NCI-H2107 treated with DMSO at 0.1 percent for 48 hours (cell line): ENCODE data around the gene SLC25A45.

Experiments used
- DNase-seq: peaks from one replicate; lab custom pipeline; 2025; ENCODE audit not compliant: unreplicated experiment; lab: John Stamatoyannopoulos, UW

Gene SLC25A45

DNA sequence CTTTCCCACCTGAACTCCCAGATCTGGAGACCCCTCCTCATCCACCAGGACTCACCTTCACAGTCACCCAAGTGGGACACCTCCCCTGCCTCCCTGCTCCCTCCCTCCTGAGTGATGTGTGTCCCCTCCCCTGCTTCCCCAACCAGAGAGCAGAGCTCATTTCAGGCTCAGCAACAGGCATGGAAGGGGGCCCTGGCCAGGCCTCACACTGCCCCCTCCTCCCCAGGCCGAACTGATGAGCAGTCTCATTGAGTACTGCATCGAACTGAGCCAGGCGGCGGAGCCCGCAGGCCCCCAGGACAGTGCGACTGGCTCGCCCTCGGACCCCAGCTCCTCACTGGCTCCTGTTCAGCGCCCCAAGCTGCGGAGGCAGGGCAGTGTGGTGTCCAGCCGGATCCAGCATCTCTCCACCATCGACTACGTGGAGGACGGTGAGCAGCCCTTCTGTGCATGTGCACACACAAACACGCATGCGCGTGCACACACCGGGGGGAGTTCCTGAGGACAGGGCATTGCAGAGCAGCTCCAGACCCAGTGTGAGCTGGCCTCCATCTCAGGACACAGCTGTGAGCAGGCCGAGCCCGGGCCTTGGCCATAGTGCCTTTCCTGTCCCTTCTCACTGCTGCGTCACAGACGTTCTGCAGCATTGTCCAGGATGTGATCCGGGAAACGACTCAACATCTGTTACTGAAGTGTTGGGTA lies 22.3 kb upstream of the SLC25A45 start:
- DNase-seq = no peak

DNA sequence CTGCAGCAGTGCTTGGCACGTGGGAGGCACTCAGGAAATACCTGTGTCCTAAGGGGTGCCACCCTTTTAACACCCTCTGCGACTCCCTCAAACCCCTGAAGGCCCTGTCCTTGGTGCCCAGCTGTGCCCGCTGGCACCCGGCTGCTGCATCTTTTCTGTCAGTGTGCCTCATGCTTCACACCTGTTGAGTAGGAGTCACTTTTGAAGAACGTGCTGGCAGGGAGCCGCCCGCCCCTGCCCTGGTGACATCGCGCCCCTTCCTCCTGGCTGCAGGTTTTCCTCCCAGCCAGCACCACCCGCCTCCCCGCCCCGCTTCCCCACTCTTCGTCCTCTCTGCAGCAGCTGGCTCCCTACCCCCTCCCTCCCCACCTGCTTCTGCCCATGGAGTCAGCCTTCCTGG lies 21.8 kb upstream of the SLC25A45 start:
- peak; percentile 38 for DNase-seq

DNA sequence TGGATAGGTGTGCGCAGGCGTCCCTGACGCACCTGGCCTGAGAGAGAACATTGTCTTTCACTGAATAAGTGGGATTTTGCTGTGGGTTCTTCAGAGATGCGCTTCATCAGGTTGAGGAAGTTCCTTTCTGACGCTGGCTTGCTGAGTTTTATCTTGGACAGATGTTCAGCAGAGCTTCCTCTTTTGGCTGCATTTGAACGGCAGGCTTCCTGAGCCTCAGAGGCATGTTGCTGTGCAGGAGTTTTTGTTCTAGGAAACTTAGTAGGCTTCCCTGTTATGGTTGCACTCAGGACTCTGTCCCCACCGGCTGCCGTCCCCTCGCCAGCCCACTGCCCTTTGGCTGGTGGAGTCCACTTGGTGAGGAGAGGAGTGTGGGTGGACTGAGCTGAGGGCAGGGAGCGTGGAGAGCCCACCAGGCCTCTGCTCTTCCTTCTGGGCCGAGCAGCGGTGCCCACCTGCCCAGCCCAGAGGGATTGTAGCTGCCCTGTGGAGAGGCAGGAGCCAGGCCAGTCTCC lies 21.2 kb upstream of the SLC25A45 start:
- DNase-seq = no peak

DNA sequence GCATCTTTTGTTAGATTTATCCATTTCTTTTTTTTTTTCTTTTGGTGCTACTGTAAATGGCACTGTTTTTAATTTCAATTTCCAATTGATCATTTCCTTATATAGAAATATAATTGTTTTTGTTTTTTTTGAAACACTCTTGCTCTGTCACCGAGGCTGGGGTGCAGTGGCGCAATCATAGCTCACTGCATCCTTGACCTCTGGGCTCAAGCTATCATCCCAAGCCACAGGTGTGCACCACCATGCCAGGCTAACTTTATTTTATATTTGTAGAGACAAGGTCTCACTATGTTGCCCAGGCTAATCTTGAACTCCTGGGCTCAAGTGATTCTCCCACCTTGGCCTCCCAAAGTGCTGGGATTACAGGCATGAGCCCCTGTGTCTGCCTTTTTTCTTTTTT lies 20.3 kb upstream of the SLC25A45 start:
- DNase-seq = no peak

DNA sequence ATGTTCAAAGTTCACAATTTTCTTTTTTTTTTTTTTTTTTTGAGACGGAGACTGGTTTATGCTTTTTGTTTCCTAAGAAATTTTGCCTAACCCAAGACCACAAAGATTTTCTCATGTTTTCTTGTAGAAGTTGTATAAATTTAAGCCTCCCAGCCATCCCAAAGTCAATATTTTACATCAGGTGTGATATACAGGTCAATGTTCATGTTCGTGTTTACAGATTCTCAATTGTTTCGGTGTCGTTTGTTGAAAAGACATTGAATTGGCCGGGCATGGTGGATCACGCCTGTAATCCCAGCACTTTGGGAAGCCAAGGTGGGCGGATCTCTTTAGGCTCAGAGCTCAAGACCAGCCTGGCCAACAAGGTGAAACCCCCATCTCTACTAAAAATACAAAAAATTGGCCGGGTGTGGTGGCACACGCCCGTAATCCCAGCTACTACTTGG lies 19.4 kb upstream of the SLC25A45 start:
- DNase-seq = no peak

DNA sequence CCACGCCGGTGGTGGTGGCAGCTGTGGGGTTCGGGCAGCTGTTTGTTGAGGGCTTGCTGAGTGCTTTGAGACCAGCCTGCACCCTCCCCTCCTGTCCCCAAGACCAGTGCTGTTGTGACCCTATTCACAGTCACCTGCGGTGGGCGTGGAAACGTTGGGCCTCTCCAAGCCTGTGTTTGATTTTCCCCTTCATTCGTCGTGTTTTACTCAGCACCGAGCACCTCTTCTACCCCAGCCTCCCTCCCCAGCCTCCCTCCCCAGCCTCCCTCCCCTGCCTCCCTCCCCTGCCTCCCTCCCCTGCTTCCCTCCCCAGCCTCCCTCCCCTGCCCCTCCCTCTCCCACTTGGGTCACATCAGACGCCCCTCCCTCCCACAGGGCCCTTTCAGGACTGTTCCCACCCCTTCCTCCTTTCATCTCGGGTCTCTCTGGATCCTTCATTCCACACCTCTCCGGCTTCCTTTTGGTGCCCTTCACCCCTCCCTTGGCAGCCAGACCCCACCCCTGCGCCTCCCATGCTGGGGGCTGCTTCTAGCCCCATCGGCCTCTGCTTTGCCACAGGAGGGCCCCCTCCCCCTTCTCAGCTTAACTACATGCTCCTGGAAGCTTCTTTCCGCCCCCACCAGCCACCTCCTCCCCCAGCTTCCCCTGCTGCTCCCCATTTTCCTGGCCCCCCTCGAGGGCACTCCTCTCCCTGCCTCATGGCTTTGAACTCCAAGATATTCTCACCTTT lies 18.8 kb upstream of the SLC25A45 start:
- no peak for DNase-seq

DNA sequence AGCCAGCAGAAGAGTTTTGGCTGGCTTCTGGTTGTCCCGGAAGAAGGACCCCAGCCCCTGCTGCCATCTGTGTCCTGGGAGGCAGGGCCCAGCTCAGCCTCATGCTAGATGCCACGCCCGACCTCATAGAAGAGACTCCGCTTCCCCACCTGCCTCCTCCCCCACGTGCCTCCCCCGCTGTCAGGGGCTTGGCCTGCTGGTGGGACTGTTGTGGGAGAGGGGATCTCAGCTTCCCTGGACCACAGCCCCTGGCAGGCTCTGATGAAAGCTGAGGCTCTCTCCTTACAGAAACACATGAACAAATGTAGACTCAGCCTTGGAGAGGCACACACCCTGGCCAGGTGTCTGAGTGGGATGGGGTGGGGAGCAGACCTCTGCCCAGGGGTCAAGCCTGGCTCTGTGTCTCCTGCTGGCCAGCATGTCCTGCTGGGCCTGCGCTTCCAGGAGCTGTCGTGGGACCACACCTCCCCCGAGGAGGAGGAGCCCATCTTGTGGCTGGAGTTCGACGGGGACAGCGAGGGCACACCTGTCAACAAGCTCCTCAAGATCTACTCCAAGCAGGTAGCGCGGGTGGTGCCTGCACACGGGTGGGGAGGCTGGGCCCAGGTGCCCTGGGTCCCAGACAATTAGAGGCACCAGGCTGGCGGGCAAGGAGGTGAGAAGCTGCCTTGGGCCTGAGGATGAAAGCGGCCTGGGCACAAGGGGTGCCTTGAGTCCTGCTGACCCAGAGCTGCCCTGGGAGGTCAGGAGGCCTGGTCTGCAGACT lies 18.0 kb upstream of the SLC25A45 start:
- DNase-seq = no peak

DNA sequence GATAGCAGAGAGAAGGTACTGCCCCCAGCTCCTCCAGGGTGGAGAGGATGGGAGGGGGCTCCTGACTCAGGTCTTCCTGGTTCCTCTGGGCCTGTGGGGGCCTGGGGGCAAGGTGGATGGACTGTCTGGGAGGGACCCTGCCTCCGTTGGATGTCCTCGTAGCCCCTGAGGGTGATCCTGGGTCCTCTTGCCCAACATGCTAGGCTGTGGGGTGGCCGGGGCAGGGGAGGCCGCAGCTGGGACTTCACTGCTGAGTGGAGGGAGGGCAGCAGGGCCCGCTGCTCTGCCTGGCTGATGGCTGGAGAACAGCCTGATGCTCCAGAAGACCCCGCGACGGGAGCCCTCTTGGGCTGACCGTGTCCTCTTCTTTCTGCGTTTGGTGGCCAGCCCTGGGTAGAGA lies 17.4 kb upstream of the SLC25A45 start:
- no peak for DNase-seq

DNA sequence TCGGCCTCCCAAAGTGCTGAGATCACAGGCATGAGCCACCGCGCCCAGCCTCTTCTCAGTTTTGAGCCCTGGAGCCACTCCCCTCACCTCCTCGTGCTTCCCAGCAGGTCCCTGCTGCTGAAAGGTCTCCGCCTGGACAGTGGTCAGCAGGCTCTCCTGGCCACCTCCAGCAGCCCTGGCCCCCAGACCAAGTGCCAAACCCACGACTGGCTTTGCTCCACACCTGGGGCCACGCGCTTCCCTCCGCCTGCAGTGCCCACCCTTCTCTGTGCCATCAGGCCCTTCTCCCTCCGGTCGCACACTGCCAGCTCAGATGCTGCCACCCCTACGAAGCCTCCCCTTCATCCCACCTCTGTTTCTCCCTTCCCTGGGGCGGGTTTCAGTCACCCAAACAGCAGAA lies 16.8 kb upstream of the SLC25A45 start:
- DNase-seq = no peak

DNA sequence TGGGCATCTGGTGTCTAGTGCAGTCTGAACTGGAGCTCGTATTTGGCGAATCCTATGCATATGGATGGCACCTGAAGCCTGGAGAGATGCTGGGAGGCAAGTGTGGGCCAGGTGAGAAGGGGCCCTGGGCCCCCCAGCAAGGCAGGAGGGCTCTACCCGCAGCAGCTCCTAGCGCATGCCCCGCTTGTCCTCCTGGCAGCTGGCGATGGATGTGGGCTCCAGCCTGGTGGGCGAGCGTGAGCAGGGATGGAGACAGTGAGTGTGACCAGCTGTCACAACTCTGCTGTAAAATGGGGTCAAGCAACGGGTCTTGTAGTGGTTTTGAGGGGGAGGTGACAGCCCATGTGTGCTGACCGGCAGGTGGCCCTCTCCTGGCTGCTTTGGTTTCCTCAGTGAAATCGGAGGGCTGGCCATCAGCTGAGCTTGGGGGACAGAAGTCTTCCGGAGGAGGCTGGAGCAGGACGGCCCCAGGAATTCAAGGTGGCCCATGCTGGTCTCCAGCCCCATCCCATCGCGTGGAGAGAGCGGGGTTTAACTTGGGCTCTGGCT lies 16.0 kb upstream of the SLC25A45 start:
- no peak for DNase-seq

DNA sequence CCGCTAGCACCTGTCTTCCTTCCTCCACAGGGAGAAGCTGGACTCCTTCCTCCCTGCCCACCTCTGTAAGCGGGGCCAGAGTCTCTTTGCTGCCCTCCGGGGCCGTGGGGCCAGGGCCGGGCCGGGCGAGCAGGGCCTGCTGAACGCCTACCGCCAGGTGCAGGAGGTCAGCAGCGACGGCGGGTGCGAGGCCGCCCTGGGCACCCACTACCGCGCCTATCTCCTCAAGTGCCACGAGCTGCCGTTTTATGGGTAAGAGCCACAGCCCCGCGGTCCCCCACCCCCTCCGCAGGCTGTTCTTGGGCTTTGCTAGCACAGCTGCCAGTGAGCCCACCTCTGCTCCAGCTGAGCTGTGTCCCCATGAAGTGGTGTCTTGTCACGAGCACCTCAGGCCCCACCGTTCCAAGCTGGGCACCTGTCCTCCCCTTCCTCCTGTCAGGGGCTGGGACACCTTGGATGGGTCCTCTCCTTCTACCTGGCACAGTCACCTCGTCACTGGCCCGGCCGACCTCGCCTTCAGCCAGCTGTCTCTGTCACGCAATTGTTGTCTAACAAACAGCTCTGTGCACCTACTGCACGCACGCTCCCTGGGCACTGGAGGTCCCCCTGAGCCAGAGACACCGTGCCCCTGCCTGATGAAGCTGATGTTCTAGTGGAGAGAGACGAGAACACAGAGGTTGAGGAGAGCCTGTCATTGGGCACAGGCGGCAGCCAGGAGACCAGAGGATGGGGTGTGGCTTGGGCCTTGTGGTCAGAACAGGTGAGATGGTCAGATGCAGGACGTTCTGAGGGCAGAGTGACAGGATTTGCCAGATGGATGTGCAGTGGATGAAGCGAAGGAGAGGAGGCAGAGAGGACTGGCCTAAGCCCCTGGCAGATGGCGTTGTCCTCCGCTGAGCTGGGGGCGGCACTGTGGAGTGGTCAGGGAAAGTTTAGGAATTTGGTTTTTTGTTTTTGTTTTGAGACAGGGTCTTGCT lies 14.6 kb upstream of the SLC25A45 start:
- no peak for DNase-seq

DNA sequence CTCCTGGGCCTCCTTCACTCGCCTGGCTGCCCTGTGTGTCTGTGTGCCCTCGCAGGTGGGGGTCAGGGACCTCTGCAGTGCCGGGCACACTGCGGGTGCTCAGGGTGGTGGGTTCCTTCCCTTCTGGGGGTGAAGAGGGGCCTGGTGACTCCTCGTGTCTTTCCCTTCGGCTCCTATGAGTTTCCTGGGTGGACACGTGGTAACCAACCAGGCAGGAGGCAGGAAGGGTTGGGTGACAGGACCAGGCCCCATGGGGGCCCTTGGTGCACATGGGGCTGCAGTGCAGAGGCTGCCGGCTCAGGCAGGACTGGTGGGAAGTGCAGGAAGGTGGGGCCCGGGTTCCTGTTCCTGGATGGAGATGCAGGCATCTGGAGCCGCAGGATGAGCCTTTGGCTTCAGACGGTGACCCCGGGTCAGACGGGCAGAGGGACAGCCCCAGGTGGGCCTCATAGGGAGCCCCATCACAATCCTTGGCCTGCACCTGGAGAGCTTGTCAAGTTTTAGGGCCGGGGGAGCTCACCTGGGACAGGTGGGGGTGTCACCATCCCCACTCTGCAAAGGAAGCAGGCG lies 13.6 kb upstream of the SLC25A45 start:
- DNase-seq = no peak

DNA sequence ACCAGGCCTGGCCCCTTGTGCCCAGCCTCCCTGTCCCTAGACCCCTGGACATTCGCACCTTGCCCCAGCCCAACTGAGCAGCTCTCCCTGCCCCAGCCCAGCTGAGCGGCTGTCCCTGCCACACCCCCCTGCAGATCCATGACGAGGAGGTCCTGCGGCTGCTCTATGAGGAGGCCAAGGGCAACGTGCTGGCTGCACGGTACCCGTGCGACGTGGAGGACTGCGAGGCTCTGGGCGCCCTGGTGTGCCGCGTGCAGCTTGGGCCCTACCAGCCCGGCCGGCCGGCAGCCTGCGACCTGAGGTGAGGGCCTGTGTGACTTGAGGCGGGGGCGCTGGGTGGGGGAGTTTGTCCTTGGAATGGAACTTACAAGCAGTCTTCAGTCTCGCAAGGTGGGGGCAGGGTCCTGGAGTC lies 11.7 kb upstream of the SLC25A45 start:
- no peak for DNase-seq

DNA sequence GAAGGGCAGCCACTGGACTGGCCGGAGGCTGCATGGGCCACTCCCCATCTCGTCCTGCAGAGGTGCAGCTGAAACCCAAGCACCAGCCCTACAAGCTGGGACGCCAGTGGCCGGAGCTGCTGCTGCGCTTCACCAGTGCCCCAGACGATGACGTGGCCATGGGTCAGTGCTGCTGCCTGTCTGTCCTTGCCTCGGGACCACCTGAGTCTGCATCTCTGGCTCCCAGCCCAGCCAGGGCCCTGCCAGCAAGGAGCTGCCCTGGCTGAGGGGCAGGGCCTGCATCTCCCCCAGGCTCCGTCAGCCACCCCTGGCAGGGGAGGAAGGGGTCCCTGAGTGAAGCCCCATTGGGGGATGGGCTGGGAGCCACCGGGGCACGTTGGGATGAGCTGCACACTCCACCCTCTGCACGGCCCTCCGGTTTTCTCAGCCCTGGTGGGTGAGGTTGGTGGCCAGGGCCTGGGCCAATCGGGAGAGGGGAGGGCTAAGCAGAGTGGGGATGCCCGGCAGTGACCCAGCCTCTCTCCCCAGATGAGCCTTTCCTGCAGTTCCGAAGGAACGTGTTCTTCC lies 11.2 kb upstream of the SLC25A45 start:
- no peak for DNase-seq

DNA sequence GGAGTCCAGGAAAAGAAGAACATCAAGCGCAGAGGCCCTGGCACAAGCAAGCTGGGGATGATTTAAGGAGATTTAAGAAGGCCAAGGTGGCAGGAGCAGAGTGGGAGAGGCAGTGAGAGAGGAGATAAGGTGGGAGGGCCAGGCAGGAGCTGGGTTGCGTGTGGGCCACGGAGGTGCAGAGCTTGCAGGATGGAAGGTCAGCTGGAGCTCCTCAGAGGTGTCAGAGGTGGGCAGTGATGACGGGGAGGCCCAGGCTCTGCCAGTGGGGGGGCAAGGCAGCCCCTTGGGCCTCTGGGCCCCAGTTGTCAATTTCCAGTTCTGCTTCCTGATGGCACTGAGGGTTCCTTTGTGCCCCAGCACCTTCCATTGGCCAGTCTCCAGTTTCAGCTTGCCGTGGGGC lies 10.5 kb upstream of the SLC25A45 start:
- no peak for DNase-seq

DNA sequence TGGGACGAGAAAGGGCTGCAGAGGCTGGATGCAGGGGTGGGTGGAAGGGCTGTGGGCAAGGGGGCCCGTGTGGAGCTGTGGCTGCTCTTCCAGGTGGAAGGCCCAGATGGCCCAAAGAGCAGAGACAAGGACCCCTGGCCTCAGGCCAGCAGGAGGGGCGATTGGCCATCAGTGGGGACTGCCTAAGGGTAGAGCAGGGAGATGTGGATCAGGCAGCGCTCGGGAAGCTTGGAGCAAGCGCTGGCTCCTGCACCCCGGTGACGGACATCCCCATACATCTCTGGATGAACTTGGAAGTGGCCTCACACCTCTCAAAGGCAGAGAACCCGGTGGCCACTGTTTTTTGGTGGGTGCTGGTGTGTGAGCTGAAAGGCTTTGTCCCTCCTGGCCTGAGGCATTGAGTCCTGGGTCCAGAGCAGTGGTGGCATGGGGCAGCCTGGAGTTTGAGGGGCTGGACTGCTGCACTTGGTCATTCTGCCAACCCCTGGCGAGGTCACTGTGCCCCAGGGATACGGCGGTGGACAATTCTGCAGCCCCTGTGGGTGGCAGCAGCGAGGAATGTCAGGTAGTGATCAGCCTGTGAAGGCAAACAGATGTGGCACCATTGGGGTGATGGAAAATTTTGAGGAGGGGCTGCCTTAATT lies 9.9 kb upstream of the SLC25A45 start:
- DNase-seq = no peak

DNA sequence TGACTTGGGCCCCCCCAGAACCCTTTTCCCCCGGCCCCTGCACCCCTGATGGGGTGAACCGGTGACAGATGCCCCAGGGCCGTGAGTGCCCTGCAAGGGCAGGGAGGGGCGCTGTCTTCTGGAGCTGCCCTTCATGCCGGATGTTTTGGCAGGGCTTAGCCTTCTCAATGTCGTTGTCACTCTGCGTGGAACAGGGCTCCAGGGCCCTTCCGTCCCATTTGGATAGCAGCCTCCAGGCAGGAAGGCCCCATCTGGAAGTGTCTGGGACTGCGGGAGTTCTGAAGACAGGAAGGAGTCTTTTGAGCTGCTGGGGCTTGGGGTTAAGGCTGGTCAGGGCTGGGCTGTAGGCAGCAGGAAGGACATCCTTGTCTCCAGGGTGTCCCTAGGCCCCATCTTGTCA lies 8.6 kb upstream of the SLC25A45 start:
- no peak for DNase-seq

DNA sequence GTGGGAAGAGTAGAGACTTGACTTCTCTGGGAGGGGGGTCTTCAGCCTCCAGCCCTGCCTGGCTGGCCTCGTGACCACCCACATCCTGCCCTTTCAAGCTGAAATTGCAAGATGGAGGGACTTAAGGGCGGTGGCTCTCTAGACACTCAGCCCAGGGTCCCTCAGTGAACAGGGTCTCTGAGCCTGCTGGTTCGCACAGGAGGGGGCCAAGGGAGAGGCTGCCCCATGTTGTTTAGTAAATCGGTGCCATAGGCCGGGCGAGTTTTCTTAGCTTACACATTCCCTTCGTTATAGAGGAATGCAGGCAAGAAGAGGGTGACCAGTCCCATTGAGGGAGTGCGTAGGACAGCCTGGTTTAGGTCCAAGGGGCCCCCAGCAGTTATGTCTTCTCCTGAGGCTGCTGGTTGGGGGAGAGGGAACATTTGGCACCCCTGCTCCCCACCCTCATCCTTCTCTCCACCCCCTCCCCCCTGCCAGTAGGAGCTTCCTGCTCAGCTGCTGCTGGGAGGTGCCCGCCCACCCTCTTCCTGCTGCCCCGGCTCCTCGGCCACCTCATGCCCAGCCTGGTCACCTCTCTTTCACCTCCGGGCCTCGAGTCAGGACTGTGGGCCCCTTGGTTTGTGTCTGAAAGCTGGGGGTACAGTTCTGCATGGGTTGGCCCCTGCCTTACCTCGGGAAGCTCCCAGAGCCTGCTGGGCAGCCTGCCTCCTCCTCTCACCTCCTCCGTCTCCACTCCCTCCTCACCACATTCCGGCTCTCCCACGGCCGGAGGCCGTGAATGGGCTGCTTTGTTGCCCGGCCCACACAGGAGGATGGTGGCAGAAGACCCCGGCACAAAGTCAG lies 7.9 kb upstream of the SLC25A45 start:
- no peak for DNase-seq
